MV-4-11 (cell line): Measurements from ENCODE around the gene STAT5A.
"Not testable (repeated sequence)": the region's sequence is repeated elsewhere in the genome, so short reads cannot be mapped to it uniquely, and the experiment has no call there.

ENCODE experiments used
- DNase-seq: peaks from one replicate; lab custom pipeline; 2025; lab: John Stamatoyannopoulos, UW

The STAT5A gene

GRCh38 chr17:42287977-42288802, at the start of gene STAT5A:
Gene STAT5A, plus strand, starts transcription at chr17:42288498. Its CDS starts 914 bp downstream, at chr17:42289412.
- DNase-seq = peak; percentile 63

DNA sequence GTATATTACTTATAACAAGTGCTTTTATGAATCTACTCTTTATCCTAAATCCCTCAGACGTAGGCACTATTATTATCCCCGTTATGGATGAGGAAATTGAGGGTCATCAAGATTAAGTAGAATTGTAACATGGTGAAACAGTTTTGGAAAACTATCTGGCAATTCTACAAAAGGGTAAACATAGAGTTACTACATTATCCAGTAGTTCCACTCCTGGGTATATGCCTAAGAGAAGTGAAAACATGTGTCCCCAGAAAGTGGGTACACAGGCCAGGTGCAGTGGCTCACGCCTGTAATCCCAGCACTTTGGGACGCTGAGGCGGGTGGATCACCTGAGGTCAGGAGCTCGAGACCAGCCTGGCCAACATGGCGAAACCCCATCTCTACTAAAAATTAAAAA, 48.7 kb upstream of the STAT5A start:
- DNase-seq = not testable (repeated sequence)

GRCh38 chr17:42240201-42240600, 48.1 kb upstream of the STAT5A start:
- DNase-seq = no peak

GRCh38 chr17:42240863-42241262, 47.4 kb upstream of the STAT5A start:
- not testable (repeated sequence) for DNase-seq

DNA sequence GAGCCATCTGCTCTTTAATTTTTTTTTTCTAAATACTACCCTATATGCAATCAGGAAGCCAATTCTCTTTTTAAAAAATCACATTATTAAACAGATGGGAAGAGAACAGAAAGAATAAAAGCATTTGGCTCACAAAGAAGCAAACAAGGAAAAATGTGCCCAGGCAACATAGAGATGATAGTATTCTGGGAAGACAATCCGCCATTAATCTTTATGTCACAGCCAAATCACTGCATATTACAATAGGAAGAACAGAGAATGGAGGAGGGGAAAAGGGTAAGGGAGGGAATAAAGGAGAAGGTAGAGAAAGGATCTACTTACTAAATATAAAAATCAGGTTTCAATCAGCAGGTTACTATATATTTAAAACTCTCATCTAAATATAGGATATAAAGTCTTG, 46.4 kb upstream of the STAT5A start:
- no peak for DNase-seq

DNA sequence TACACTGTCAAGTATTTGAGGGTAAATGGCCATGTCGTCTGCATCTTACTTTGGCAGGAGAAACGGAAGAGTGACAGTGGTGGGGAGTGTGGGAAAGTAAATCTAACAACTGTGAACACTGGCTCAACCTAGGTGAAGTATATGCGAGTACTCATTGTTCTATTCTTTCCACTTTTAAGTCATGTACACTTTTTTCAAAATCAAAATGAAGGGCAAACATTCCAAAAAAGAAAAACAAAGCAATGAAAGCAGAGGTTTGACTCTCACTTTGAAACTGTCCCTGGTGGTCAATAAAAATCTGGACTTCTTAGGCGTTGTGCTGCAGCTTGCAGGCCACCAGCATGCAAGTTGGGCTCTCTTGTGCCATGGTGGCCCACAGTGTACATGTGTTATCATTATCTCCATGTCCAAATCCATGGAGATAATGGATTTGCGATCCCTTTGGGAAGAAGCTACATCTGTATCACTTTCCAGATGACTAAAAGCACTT, 44.8 kb upstream of the STAT5A start:
- DNase-seq = no peak

GRCh38 chr17:42244116-42244515, 44.2 kb upstream of the STAT5A start:
- not testable (repeated sequence) for DNase-seq

- DNase-seq = not testable (repeated sequence)
Measured at GRCh38 chr17:42245183-42245582, 43.1 kb upstream of the STAT5A start.

- DNase-seq = no peak
Measured at GRCh38 chr17:42246515-42246914, 41.8 kb upstream of the STAT5A start.

DNA sequence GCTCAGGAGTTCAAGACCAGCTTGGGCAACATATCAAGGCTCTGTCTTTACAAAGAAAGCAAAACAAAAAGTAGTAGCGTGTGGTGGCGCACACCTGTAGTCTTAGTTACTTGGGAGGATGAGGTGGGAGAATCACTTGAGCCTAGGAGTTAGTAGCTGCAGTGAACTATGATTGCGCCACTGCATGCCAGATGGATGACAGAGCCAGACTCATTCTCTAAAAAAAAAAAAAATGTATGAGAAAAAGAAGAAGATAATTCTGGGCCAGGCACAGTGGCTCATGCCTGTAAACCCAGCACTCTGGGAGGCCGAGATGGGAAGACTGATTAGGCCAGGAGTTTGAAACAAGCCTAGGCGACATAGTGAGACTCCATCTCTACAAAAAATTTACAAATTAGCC, 40.6 kb upstream of the STAT5A start:
- peak; percentile 53 for DNase-seq

- DNase-seq = peak; percentile 91
Measured at GRCh38 chr17:42248351-42249179, 39.7 kb upstream of the STAT5A start.

DNA sequence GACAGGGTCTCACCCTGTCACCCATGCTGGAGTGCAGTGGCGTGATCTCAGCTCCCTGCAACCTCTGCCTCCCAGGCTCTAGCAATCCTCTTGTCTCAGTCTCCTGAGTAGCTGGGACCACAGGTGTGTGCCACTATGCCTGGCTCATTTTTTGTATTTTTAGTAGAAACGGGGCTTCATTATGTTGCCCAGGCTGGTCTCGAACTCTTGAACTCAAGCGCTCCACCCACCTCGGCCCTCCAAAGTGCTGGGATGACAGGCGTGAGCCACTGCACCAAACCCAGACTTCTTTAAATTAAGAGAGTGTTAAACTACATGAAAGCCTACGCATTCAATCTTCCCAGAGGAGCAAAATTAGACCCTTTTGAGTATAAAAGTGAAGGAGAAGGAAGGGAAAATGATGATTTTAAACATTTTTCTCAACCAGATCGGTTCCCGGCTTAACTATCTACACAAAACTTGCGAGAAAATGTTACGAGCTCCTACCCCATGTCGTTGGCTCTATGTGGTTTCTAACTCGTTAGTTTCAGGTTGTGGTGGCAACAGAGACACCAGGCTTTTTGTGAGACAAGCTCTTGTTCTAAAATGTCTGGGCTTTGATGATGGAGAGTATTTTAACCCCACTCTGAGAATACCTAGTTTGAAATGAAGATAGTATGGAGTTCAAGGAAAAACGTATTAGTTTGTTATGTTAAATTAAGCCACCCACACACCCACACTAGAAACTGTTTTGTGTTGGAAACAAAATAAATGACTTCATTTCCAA, 38.4 kb upstream of the STAT5A start:
- no peak for DNase-seq

GRCh38 chr17:42251115-42251514, 37.2 kb upstream of the STAT5A start:
- peak; percentile 29 for DNase-seq

DNA sequence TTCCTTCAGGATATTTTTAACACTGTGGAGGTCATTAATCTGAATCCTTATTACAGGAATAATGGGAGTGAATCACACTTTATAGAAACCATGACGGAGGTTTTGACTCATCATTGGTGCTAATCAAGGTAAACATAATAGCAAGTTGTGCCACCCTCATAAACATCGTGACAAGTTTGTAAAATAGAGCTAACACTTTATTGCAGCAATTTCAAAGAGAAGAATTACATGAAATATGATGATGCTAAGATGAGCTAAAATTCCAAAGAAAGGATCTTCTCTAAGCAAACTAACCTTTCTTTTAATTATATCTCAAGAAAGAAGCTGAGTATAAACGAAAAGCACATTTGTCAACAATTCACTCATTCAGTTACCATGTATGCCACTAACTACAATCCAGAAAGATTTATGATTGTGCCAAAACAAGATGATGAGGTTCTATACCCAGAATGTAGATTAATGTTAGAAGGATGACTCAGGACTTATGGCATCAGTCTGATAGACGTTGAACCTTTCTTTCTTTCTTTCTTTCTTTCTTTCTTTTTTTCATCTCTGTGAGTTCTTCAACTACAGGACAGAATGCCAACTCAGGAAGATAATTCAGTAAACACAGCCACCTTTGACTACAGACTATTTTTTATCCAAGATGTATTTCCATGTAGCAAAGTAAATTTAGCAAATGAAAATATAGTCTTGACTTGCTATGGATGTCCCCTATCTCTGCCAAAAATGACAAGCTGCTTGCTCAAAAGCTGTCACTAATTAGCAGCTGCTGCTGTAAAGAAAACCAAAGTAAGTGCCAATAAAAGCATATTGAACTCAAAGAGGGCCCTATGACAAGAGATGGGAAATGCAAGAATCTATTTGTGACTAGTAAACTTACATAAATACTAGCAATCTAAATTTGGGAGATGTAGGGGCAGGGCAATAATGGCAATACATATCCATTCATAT, 35.4 kb upstream of the STAT5A start:
- DNase-seq = no peak

DNA sequence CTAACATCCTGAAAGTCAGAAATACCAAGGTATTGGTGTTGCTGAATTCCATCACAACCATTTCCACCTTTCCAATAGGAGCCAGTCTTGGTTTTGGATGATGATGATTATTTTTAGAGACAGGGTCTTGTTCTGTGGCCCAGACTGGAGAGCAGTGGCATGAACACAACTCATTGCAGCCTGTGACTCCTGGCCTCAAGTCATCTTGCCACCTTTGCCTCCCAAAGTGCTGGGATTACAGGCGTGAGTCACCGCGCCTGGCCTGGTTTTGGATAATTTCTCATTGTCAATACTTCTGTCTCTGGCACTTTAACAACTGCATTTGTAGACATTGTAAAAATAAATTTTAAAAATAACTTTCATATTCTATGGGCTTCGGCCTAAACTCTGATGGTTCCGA, 34.7 kb upstream of the STAT5A start:
- no peak for DNase-seq

DNA sequence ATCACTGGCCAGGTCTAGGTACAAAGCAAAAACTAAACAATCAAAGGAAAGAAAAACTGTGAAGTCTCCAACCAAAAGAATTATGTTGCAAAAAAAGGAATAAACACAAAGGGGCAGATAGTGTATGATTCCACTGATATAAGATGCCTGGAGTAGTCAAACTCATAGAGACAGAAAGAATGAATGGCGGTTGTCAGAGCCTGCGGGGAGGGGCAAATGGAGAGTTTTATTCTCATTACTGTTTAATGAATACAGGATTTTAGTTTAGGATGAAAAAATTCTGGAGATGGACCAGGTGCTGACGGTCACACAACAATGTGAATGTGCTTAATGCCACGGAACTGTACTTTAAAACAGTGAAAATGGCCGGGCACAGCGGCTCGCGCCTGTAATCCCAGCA, 32.9 kb upstream of the STAT5A start:
- DNase-seq = no peak

- no peak for DNase-seq
Measured at GRCh38 chr17:42260318-42260717, 28.0 kb upstream of the STAT5A start.

GRCh38 chr17:42264366-42264765, 23.9 kb upstream of the STAT5A start:
- DNase-seq = not testable (repeated sequence)

DNA sequence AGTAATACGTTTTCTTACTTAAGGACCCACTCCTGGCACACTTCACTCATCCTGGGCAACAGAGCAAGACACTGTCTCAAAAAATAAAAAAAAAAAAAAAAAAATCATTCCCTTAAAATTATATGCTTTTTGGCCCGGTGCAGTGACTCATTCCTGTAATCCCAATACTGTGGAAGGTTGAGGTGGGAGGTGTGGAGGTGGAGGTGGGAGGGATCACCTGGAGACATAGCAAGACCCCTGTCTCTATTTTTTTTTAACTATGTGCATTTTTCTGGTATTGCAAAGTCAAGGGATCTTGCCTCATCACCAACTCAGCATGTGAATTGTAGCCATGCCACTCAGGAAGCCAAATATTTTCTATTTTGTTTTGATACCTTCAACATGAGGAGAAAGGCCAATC, 21.8 kb upstream of the STAT5A start:
- no peak for DNase-seq

- peak; percentile 37 for DNase-seq
Measured at GRCh38 chr17:42266918-42267766, 21.2 kb upstream of the STAT5A start.
